A673 (cell line): ENCODE data around the gene VPS4A. TPM values are rescaled to one million over a fixed set of nuclear protein-coding genes. Genes with fewer than 3 reads are reported as not detected.

Experiments
- BruUV-seq: library from RNA; stranded (reverse); fragments of 400-500 nt; replicated peaks from 2 replicates; lab custom pipeline; 2021; lab: Mats Ljungman, UMichigan
- CTCF ChIA-PET: fragments of 300-600 bp; sonication (Branson Sonifier 250); formaldehyde crosslinking; loops from one replicate; lab custom pipeline; 2022; ENCODE audit warnings: antibody characterized with exemption; lab: Charles Lee
- POLR2A ChIA-PET: fragments of 300-600 bp; sonication (Branson Sonifier 250); formaldehyde crosslinking; loops from one replicate; lab custom pipeline; 2022; ENCODE audit warnings: antibody characterized with exemption; ENCODE audit not compliant: low non-redundant PET; lab: Charles Lee
- DNase-seq: peaks from one replicate; pipeline ENCODE4 v3.0.0-alpha.2; 2015; ENCODE audit warnings: low spot score
- H3K27ac ChIP-seq: fragments of 200-600 bp; sonication (generic); 2 replicates; pipeline ENCODE4 v1.5.1; 2016; ENCODE audit warnings: mixed run types, low read depth, mild to moderate bottlenecking, mixed read lengths, antibody characterized with exemption, low read length; ENCODE audit not compliant: poor library complexity, severe bottlenecking
- H3K27me3 ChIP-seq: fragments of 200-600 bp; sonication (generic); replicated peaks from 2 replicates; pipeline ENCODE4 v1.6.1; 2017; ENCODE audit warnings: mixed run types, low read depth, mild to moderate bottlenecking, mixed read lengths, antibody characterized with exemption, low read length; ENCODE audit not compliant: insufficient read depth, poor library complexity
- H3K36me3 ChIP-seq: fragments of 200-600 bp; sonication (generic); 2 replicates; pipeline ENCODE4 v1.6.1; 2016; ENCODE audit warnings: mixed run types, mild to moderate bottlenecking, mixed read lengths, antibody characterized with exemption, low read length; ENCODE audit not compliant: insufficient read depth, poor library complexity, severe bottlenecking
- H3K4me1 ChIP-seq: fragments of 200-600 bp; sonication (generic); 2 replicates; pipeline ENCODE4 v1.6.1; 2017; ENCODE audit warnings: mixed run types, mild to moderate bottlenecking, mixed read lengths, antibody characterized with exemption, low read length; ENCODE audit not compliant: insufficient read depth, poor library complexity, severe bottlenecking
- H3K4me3 ChIP-seq: fragments of 200-600 bp; sonication (generic); 2 replicates; pipeline ENCODE4 v1.5.1; 2016; ENCODE audit warnings: low read depth, mixed run types, mild to moderate bottlenecking, mixed read lengths, low read length; ENCODE audit not compliant: poor library complexity, severe bottlenecking
- H3K9me3 ChIP-seq: fragments of 200-600 bp; sonication (generic); 2 replicates; pipeline ENCODE4 v1.6.1; 2016; ENCODE audit warnings: mixed run types, low read depth, mild to moderate bottlenecking, mixed read lengths, antibody characterized with exemption, low read length; ENCODE audit not compliant: poor library complexity, severe bottlenecking
- CTCF ChIP-seq: fragments of 300-800, 200-600 bp; sonication (generic); conservative IDR thresholded peaks from 2 replicates; pipeline ENCODE4 v1.5.1; 2017; ENCODE audit warnings: low read depth, mild to moderate bottlenecking, antibody characterized with exemption, low read length, moderate library complexity, mixed read lengths
- EZH2 ChIP-seq: fragments of 200-600 bp; sonication (generic); IDR thresholded peaks from 2 replicates; pipeline ENCODE4 v1.6.1; 2017; ENCODE audit warnings: borderline replicate concordance, low read depth, mild to moderate bottlenecking, mixed read lengths, antibody characterized with exemption, low read length; ENCODE audit not compliant: poor library complexity, severe bottlenecking
- intact Hi-C: fragments of 100-400 bp; cut with micrococcal nuclease; formaldehyde crosslinking; loops from one replicate; pipeline ENCODE4 v1.10.0; 2022; ENCODE audit not compliant: unreplicated experiment
- total RNA-seq: library from RNA; stranded (reverse); gene quantifications from 2 replicates; pipeline ENCODE4 v1.2.3, GENCODE V29; 2021

Gene VPS4A
- total RNA-seq, 1 experiment from 2014 or later: 50.4 TPM

DNA sequence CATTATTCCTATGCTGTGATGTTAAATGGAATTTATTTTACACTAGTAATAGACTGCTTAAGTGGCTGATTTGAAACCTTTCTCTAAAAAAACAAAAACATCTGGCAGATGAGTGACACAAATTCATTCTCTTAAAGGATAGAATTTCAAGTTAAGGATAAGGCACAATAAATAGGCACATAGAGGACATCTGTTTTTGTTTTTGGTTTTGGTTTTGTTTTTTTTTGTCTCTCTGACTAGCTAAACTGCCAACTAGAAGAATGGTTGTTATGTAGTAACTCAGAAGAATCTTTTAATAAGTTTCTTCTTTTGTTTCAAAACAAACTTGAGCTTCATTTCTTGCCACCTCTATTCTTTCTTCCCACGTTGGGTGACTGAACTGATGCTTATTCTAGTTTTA, 5.1 kb upstream of the VPS4A start:
- Histone ChIP-seq H3K27ac (no peak overlapping the region), H3K4me3 (no peak overlapping the region), H3K27me3 (no peaks in the 10 kb centered on the region), H3K4me1 (no peaks in the 10 kb centered on the region), H3K9me3 (no peaks in the 10 kb centered on the region), H3K36me3 (peaks cover 13% of the 10 kb centered on the region)
- no TSS peak for BruUV-seq
- no peak for DNase-seq
- intact Hi-C loops: no loop called here
- TF ChIP-seq CTCF (no peak), EZH2 (no peak)
- ChIA-PET CTCF (interaction anchor here (0.6 kb wide), 1 partner anchor 1191 kb away, joined by 3 read pairs; no protein-coding TSS in a partner anchor), POLR2A (no interaction called here)

DNA sequence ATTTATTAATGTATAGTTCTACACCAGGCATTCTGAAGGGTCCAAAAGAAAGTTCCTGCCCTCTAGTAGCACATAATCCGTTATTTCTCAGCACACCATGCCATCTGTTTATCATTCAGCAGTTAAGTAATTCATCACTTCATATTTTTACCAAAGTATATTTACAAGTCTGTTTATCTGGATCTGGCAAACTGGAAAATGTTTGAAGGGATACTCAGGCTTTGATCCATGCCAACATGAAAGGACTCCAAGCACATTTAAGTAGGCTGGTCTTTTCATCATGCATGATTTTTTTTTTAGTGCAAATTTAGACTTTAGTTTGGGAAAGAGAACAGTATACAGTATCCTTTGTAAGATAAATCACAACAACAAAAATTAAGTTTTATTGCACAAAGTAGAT, 4.1 kb upstream of the VPS4A start:
- H3K27ac ChIP-seq: no peak overlapping the region
- no peak for DNase-seq
- TF ChIP-seq CTCF (no peak), EZH2 (no peak)
- H3K4me3 ChIP-seq: no peak overlapping the region
- BruUV-seq: no TSS peak
- ChIA-PET CTCF (no interaction called here), POLR2A (no interaction called here)
- H3K4me1 ChIP-seq: no peaks in the 10 kb centered on the region
- H3K36me3 ChIP-seq: peaks cover 8% of the 10 kb centered on the region
- no peaks in the 10 kb centered on the region for H3K27me3 ChIP-seq
- H3K9me3 ChIP-seq: no peaks in the 10 kb centered on the region
- intact Hi-C loops: no loop called here

- no peak for TF ChIP-seq CTCF
- Histone ChIP-seq H3K9me3 (no peaks in the 10 kb centered on the region), H3K27ac (no peak overlapping the region), H3K36me3 (peaks cover 8% of the 10 kb centered on the region), H3K4me3 (no peak overlapping the region), H3K4me1 (no peaks in the 10 kb centered on the region), H3K27me3 (no peaks in the 10 kb centered on the region)
- POLR2A ChIA-PET: no interaction called here
- DNase-seq: no peak
- BruUV-seq: no TSS peak
- intact Hi-C loops: no loop called here
- CTCF ChIA-PET: no interaction called here
Measured at GRCh38 chr16:69307856-69308255, 3.3 kb upstream of the VPS4A start.
